B cell (primary cell): ENCODE measurements around the gene HOXD4.

Experiments
- EZH2 ChIP-seq: IDR thresholded peaks from 2 replicates; pipeline ENCODE4 v1.6.1; 2012; ENCODE audit warnings: borderline replicate concordance, low read depth, mild to moderate bottlenecking, moderate library complexity, low read length; ENCODE audit not compliant: insufficient read depth, poor library complexity, severe bottlenecking
- TF ChIP-seq, protein P1 (sequence below): fragments of 200-600 bp; IDR thresholded peaks from one replicate; pipeline ENCODE4 v1.8.0; 2022; ENCODE audit warnings: antibody characterized with exemption, mild to moderate bottlenecking

DNA sequence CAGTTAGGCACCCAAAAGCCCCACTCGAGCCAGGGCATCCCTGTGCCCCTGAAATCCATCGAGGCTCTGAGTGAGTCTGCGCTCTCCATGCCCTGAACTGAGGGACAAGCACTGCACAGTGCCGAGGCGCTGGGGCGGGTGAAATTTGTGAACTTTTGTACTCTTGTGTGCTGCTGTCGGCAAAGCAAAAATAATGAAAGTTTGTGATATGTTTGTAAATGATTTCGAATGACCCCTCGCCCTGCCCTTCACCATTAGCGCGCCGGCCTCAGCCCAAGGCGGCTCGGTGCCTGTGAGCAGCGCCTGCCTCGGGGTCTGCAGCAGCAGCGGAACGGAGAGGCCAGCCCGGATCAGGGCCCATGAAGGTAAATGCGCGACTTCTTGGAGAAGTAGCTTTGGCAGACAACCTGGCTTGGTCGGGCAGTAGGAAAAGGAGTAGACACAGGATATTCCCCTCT, 1.8 kb upstream of the HOXD4 start:
- TF ChIP-seq, protein P1, sequence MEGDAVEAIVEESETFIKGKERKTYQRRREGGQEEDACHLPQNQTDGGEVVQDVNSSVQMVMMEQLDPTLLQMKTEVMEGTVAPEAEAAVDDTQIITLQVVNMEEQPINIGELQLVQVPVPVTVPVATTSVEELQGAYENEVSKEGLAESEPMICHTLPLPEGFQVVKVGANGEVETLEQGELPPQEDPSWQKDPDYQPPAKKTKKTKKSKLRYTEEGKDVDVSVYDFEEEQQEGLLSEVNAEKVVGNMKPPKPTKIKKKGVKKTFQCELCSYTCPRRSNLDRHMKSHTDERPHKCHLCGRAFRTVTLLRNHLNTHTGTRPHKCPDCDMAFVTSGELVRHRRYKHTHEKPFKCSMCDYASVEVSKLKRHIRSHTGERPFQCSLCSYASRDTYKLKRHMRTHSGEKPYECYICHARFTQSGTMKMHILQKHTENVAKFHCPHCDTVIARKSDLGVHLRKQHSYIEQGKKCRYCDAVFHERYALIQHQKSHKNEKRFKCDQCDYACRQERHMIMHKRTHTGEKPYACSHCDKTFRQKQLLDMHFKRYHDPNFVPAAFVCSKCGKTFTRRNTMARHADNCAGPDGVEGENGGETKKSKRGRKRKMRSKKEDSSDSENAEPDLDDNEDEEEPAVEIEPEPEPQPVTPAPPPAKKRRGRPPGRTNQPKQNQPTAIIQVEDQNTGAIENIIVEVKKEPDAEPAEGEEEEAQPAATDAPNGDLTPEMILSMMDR = no peak
- no peak for TF ChIP-seq EZH2
